Karpas-422 (cell line): ENCODE measurements around the gene HLA-A. TPM values are rescaled to one million over a fixed set of nuclear protein-coding genes. Genes with fewer than 3 reads are reported as not detected.
"Not testable (repeated sequence)": the region's sequence is repeated elsewhere in the genome, so short reads cannot be mapped to it uniquely, and the experiment has no call there.

ENCODE experiments used
- DNase-seq: peaks from one replicate; pipeline ENCODE4 v3.0.0-alpha.2; 2015
- H2AFZ ChIP-seq: fragments of 200-600 bp; sonication (generic); 2 replicates; pipeline ENCODE4 v1.6.1; 2014; ENCODE audit warnings: antibody characterized with exemption, low read length, mixed read lengths
- H3K27ac ChIP-seq: fragments of 200-600 bp; sonication (generic); 2 replicates; pipeline ENCODE4 v1.5.1; 2014; ENCODE audit warnings: mild to moderate bottlenecking, low read length, moderate library complexity
- H3K27me3 ChIP-seq: fragments of 200-600 bp; sonication (generic); 2 replicates; pipeline ENCODE4 v1.6.1; 2014; ENCODE audit warnings: low read length, mixed read lengths
- H3K36me3 ChIP-seq: fragments of 200-600 bp; sonication (generic); 2 replicates; pipeline ENCODE4 v1.6.1; 2014; ENCODE audit warnings: low read length, mixed read lengths; ENCODE audit not compliant: insufficient read depth
- H3K4me1 ChIP-seq: fragments of 200-600 bp; sonication (generic); 2 replicates; pipeline ENCODE4 v1.6.1; 2014; ENCODE audit warnings: mild to moderate bottlenecking, low read length, mixed read lengths
- H3K4me2 ChIP-seq: fragments of 200-600 bp; sonication (generic); 2 replicates; pipeline ENCODE4 v1.6.1; 2014; ENCODE audit warnings: low read length, low read depth, mild to moderate bottlenecking; ENCODE audit not compliant: poor library complexity, severe bottlenecking
- H3K4me3 ChIP-seq: fragments of 200-600 bp; sonication (generic); 2 replicates; pipeline ENCODE4 v1.5.1; 2014; ENCODE audit warnings: mild to moderate bottlenecking, antibody characterized with exemption, low read length, mixed read lengths
- H3K79me2 ChIP-seq: fragments of 200-600 bp; sonication (generic); 2 replicates; pipeline ENCODE4 v1.6.1; 2014; ENCODE audit warnings: mild to moderate bottlenecking, low read length, mixed read lengths
- H3K9ac ChIP-seq: fragments of 200-600 bp; sonication (generic); 2 replicates; pipeline ENCODE4 v1.6.0; 2014; ENCODE audit warnings: low read length
- H3K9me2 ChIP-seq: fragments of 200-600 bp; sonication (generic), shearing (Covaris generic); replicated peaks from 2 replicates; pipeline ENCODE4 v1.6.0; 2014; ENCODE audit warnings: mild to moderate bottlenecking, low read length, moderate library complexity; ENCODE audit not compliant: insufficient read depth
- H3K9me3 ChIP-seq: fragments of 300-700, 200-600 bp; sonication (generic); 2 replicates; pipeline ENCODE4 v1.6.1; 2014; ENCODE audit warnings: low read length, mixed read lengths
- H4K20me1 ChIP-seq: fragments of 200-600 bp; sonication (generic); 2 replicates; pipeline ENCODE4 v1.6.1; 2014; ENCODE audit warnings: mild to moderate bottlenecking, antibody characterized with exemption, low read length, low read depth; ENCODE audit not compliant: insufficient read depth
- total RNA-seq: library from RNA; depleted of rRNA; stranded (reverse); fragments of >200 nt; shearing (Covaris generic); gene quantifications from 2 replicates; pipeline ENCODE4 v1.2.3, GENCODE V29; 2014; ENCODE audit warnings: low replicate concordance

Gene HLA-A
- total RNA-seq, 1 experiment from 2014 or later: 739 TPM

- not testable (repeated sequence) for H3K36me3 ChIP-seq, H3K79me2 ChIP-seq, H3K27me3 ChIP-seq, H4K20me1 ChIP-seq, H3K4me1 ChIP-seq, H2AFZ ChIP-seq, H3K9ac ChIP-seq, DNase-seq, H3K27ac ChIP-seq, H3K9me3 ChIP-seq, H3K4me3 ChIP-seq, H3K9me2 ChIP-seq, H3K4me2 ChIP-seq
Measured at GRCh38 chr6:29980013-29980412, 37.7 kb downstream of the HLA-A start.

- Histone ChIP-seq H3K4me1 (peaks cover 3% of the 10 kb centered on the region; the same call in 1 of the 2 replicates), H3K9me3 (no peaks in the 10 kb centered on the region), H3K36me3 (no peaks in the 10 kb centered on the region), H3K4me3 (no peak overlapping the region), H3K79me2 (no peaks in the 10 kb centered on the region), H3K9ac (no peak overlapping the region), H3K9me2 (no peaks in the 10 kb centered on the region), H2AFZ (no peak overlapping the region), H3K27me3 (no peaks in the 10 kb centered on the region), H4K20me1 (no peaks in the 10 kb centered on the region), H3K4me2 (no peak overlapping the region), H3K27ac (no peak overlapping the region)
- no peak for DNase-seq
Measured at GRCh38 chr6:29980511-29980910, 38.2 kb downstream of the HLA-A start.

GRCh38 chr6:29981211-29981812, 39.0 kb downstream of the HLA-A start:
- no peak for DNase-seq
- Histone ChIP-seq H3K4me3 (no peak overlapping the region), H3K9me2 (no peaks in the 10 kb centered on the region), H3K36me3 (no peaks in the 10 kb centered on the region), H3K9me3 (no peaks in the 10 kb centered on the region), H3K4me2 (no peak overlapping the region), H3K79me2 (no peaks in the 10 kb centered on the region), H4K20me1 (no peaks in the 10 kb centered on the region), H3K9ac (no peak overlapping the region), H3K4me1 (peaks cover 2% of the 10 kb centered on the region; the same call in 1 of the 2 replicates), H3K27me3 (no peaks in the 10 kb centered on the region), H2AFZ (no peak overlapping the region), H3K27ac (no peak overlapping the region)

- no peak overlapping the region for H3K4me2 ChIP-seq
- no peaks in the 10 kb centered on the region for H3K9me3 ChIP-seq
- H2AFZ ChIP-seq: no peak overlapping the region
- H3K4me3 ChIP-seq: no peak overlapping the region
- no peaks in the 10 kb centered on the region for H4K20me1 ChIP-seq
- no peaks in the 10 kb centered on the region for H3K36me3 ChIP-seq
- no peaks in the 10 kb centered on the region for H3K9me2 ChIP-seq
- H3K79me2 ChIP-seq: no peaks in the 10 kb centered on the region
- no peak for DNase-seq
- H3K4me1 ChIP-seq: no peaks in the 10 kb centered on the region
- no peak overlapping the region for H3K27ac ChIP-seq
- no peaks in the 10 kb centered on the region for H3K27me3 ChIP-seq
- H3K9ac ChIP-seq: no peak overlapping the region
Measured at GRCh38 chr6:29982097-29982496, 39.8 kb downstream of the HLA-A start.

GRCh38 chr6:29984232-29984631, 41.9 kb downstream of the HLA-A start:
- H3K36me3 ChIP-seq: no peaks in the 10 kb centered on the region
- no peak overlapping the region for H3K27ac ChIP-seq
- H3K4me1 ChIP-seq: no peaks in the 10 kb centered on the region
- DNase-seq: no peak
- H2AFZ ChIP-seq: no peak overlapping the region
- no peaks in the 10 kb centered on the region for H3K9me2 ChIP-seq
- H3K4me2 ChIP-seq: no peak overlapping the region
- H3K9ac ChIP-seq: no peak overlapping the region
- no peak overlapping the region for H3K4me3 ChIP-seq
- H4K20me1 ChIP-seq: no peaks in the 10 kb centered on the region
- no peaks in the 10 kb centered on the region for H3K79me2 ChIP-seq
- no peaks in the 10 kb centered on the region for H3K9me3 ChIP-seq
- H3K27me3 ChIP-seq: no peaks in the 10 kb centered on the region

GRCh38 chr6:29984992-29985391, 42.7 kb downstream of the HLA-A start:
- Histone ChIP-seq H3K4me1 (no peaks in the 10 kb centered on the region), H3K36me3 (no peaks in the 10 kb centered on the region), H3K9me2 (no peaks in the 10 kb centered on the region), H3K79me2 (no peaks in the 10 kb centered on the region), H3K9ac (no peak overlapping the region), H3K27me3 (no peaks in the 10 kb centered on the region), H3K4me2 (no peak overlapping the region), H3K9me3 (no peaks in the 10 kb centered on the region), H2AFZ (no peak overlapping the region), H3K27ac (no peak overlapping the region), H3K4me3 (no peak overlapping the region), H4K20me1 (no peaks in the 10 kb centered on the region)
- DNase-seq: no peak

- no peaks in the 10 kb centered on the region for H3K79me2 ChIP-seq
- no peaks in the 10 kb centered on the region for H3K9me3 ChIP-seq
- H3K36me3 ChIP-seq: no peaks in the 10 kb centered on the region
- no peaks in the 10 kb centered on the region for H3K27me3 ChIP-seq
- no peak for DNase-seq
- no peak overlapping the region for H3K27ac ChIP-seq
- no peaks in the 10 kb centered on the region for H3K9me2 ChIP-seq
- no peak overlapping the region for H3K4me3 ChIP-seq
- H3K9ac ChIP-seq: no peak overlapping the region
- no peaks in the 10 kb centered on the region for H4K20me1 ChIP-seq
- H3K4me2 ChIP-seq: no peak overlapping the region
- peaks cover 6% of the 10 kb centered on the region for H3K4me1 ChIP-seq
- no peak overlapping the region for H2AFZ ChIP-seq
Measured at GRCh38 chr6:29986179-29986781, 43.9 kb downstream of the HLA-A start.

- Histone ChIP-seq H3K4me1 (peaks cover 6% of the 10 kb centered on the region), H3K4me3 (no peak overlapping the region), H3K36me3 (no peaks in the 10 kb centered on the region), H4K20me1 (no peaks in the 10 kb centered on the region), H3K9ac (no peak overlapping the region), H3K4me2 (no peak overlapping the region), H3K9me3 (no peaks in the 10 kb centered on the region), H3K27me3 (no peaks in the 10 kb centered on the region), H3K79me2 (no peaks in the 10 kb centered on the region), H2AFZ (no peak overlapping the region), H3K9me2 (no peaks in the 10 kb centered on the region), H3K27ac (no peak overlapping the region)
- DNase-seq: no peak
Measured at GRCh38 chr6:29989211-29989610, 46.9 kb downstream of the HLA-A start.
